Measurements from ENCODE around the gene PLB1.
"Not testable (repeated sequence)": the region's sequence is repeated elsewhere in the genome, so short reads cannot be mapped to it uniquely, and the experiment has no call there.

PLB1 gene

DNA sequence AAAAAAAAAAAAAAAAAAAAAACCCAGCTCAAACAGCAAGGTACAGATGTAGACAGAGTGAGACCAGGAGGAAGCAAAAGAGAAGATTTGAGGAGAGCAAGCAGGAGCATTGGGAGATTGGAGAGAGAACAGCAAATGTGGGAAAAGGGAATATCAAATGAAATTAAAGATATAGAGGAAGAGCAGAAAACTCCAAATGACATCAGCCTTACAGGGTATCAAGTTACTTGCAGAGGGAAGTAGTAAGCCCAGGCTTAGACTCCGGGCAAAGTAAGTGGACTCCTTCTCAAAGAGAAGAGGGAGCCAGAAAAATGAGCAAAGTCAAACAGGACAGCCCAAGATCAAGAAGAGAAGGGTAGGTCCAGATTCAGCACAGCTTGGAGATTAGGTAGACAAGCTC is 162.5 kb downstream of the PLB1 start:
- Mint-ChIP-seq H3K27ac (no peak overlapping the region), H3K27me3 (ENCODE audit: low read depth) (no peaks in the 10 kb centered on the region), H3K4me1 (ENCODE audit: low read depth) (peaks cover 15% of the 10 kb centered on the region), H3K4me3 (no peak overlapping the region), H3K36me3 (ENCODE audit: low read depth) (no peaks in the 10 kb centered on the region), H3K9me3 (no peaks in the 10 kb centered on the region)
- DNase-seq (ENCODE audit: low spot score) = no peak

- Mint-ChIP-seq H3K27me3 (ENCODE audit: low read depth) (no peaks in the 10 kb centered on the region), H3K4me1 (ENCODE audit: low read depth) (peaks cover 15% of the 10 kb centered on the region), H3K4me3 (no peak overlapping the region), H3K27ac (no peak overlapping the region), H3K36me3 (ENCODE audit: low read depth) (no peaks in the 10 kb centered on the region), H3K9me3 (no peaks in the 10 kb centered on the region)
- no peak for DNase-seq (ENCODE audit: low spot score)
These were observed 163.3 kb downstream of the PLB1 start for GRCh38 chr2:28659127-28659526.

GRCh38 chr2:28661589-28662001 is 165.7 kb downstream of the PLB1 start:
- DNase-seq (ENCODE audit: low spot score) = no peak
- Mint-ChIP-seq H3K27me3 (ENCODE audit: low read depth) (no peaks in the 10 kb centered on the region), H3K36me3 (ENCODE audit: low read depth) (no peaks in the 10 kb centered on the region), H3K9me3 (no peaks in the 10 kb centered on the region), H3K4me3 (no peak overlapping the region), H3K27ac (no peak overlapping the region), H3K4me1 (ENCODE audit: low read depth) (peaks cover 7% of the 10 kb centered on the region)

DNA sequence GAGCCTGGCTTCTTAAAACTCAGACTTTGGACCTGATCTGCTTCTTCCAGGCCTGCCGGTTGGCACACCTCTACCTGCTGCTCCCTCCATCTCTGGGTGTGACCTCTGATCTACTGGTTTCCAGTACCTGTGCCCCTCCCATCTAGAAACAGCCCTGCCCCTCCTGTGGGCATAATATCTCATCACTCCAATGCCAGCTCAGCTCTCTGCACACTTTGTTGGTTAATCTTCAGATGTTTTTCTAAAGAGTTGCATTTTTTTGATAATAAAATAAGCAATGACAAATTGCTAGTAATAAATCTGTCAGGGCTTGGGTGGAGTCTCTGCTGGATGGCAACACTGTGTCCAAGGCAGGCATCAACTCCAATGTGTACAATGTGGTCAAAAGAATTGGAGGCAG is 166.2 kb downstream of the PLB1 start:
- no peak overlapping the region for H3K27ac Mint-ChIP-seq

GRCh38 chr2:28662468-28663181 is 166.8 kb downstream of the PLB1 start:
- Mint-ChIP-seq H3K4me3 (no peak overlapping the region), H3K9me3 (peaks cover 4% of the 10 kb centered on the region), H3K27ac (no peak overlapping the region), H3K4me1 (ENCODE audit: low read depth) (no peaks in the 10 kb centered on the region), H3K27me3 (ENCODE audit: low read depth) (peaks cover 2% of the 10 kb centered on the region), H3K36me3 (ENCODE audit: low read depth) (no peaks in the 10 kb centered on the region)
- DNase-seq (ENCODE audit: low spot score) = no peak

More for the DNA sequence above, 166.2 kb downstream of the PLB1 start:
- Mint-ChIP-seq H3K9me3 (peaks cover under 1% of the 10 kb centered on the region), H3K36me3 (ENCODE audit: low read depth) (no peaks in the 10 kb centered on the region), H3K27me3 (ENCODE audit: low read depth) (no peaks in the 10 kb centered on the region), H3K4me3 (no peak overlapping the region), H3K4me1 (ENCODE audit: low read depth) (peaks cover 6% of the 10 kb centered on the region)
- no peak for DNase-seq (ENCODE audit: low spot score)

- no peak overlapping the region for H3K27ac Mint-ChIP-seq
- H3K9me3 Mint-ChIP-seq = peaks cover 4% of the 10 kb centered on the region
- H3K4me1 Mint-ChIP-seq (ENCODE audit: low read depth) = no peaks in the 10 kb centered on the region
- DNase-seq (ENCODE audit: low spot score) = no peak
- no peaks in the 10 kb centered on the region for H3K36me3 Mint-ChIP-seq (ENCODE audit: low read depth)
- peaks cover 2% of the 10 kb centered on the region for H3K27me3 Mint-ChIP-seq (ENCODE audit: low read depth)
- no peak overlapping the region for H3K4me3 Mint-ChIP-seq
These were observed 167.5 kb downstream of the PLB1 start for GRCh38 chr2:28663359-28663758.

- no peaks in the 10 kb centered on the region for H3K36me3 Mint-ChIP-seq (ENCODE audit: low read depth)
- H3K27me3 Mint-ChIP-seq (ENCODE audit: low read depth) = peaks cover 2% of the 10 kb centered on the region
- peaks cover 4% of the 10 kb centered on the region for H3K9me3 Mint-ChIP-seq
- H3K27ac Mint-ChIP-seq = no peak overlapping the region
- no peaks in the 10 kb centered on the region for H3K4me1 Mint-ChIP-seq (ENCODE audit: low read depth)
- H3K4me3 Mint-ChIP-seq = no peak overlapping the region
- DNase-seq (ENCODE audit: low spot score) = no peak
These were observed 168.4 kb downstream of the PLB1 start for GRCh38 chr2:28664120-28664842.

GRCh38 chr2:28665041-28665704 is 169.3 kb downstream of the PLB1 start:
- H3K4me1 Mint-ChIP-seq (ENCODE audit: low read depth) = no peaks in the 10 kb centered on the region
- H3K36me3 Mint-ChIP-seq (ENCODE audit: low read depth) = no peaks in the 10 kb centered on the region
- peaks cover 2% of the 10 kb centered on the region for H3K27me3 Mint-ChIP-seq (ENCODE audit: low read depth)
- no peak for DNase-seq (ENCODE audit: low spot score)
- H3K4me3 Mint-ChIP-seq = no peak overlapping the region
- peak overlapping the region; percentile 13 for H3K27ac Mint-ChIP-seq
- peaks cover 4% of the 10 kb centered on the region for H3K9me3 Mint-ChIP-seq

- not testable (repeated sequence) for H3K9me3 Mint-ChIP-seq; DNase-seq (ENCODE audit: low spot score); H3K4me3 Mint-ChIP-seq; H3K36me3 Mint-ChIP-seq (ENCODE audit: low read depth); H3K27ac Mint-ChIP-seq; H3K27me3 Mint-ChIP-seq (ENCODE audit: low read depth); H3K4me1 Mint-ChIP-seq (ENCODE audit: low read depth)
These were observed 170.0 kb downstream of the PLB1 start for GRCh38 chr2:28665811-28666377.

DNA sequence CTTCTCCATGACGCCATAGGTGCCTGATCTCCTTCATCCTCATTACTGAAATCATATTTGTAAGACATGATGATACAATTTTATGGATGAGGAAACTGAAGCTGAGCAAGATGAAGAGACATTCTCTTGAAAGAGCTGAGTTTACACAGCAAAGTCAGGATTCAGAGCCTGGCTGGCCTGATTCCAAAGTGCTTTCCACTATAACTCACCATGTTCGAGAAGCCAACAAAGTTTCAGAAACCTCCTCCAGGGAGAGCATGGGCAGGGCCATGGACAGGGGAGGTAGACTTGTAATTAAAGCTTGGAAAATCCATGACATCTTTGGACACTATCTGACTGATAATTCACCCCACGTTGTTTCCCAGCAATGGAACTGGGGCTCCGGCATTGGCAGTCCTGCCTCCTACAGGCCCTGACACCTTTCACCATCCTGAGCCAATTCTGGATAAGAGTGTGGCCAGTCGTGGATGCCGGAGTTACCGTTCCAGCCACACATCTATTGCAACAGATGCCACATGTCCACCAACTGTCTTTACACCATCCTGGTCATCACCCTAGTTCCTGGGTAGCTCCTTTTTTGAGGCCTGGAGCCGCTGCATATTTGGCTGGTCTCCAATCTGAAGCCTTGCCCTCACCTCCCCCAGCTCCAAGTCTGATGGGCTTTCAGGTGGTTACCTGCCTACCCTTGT is 170.8 kb downstream of the PLB1 start:
- Mint-ChIP-seq H3K4me1 (ENCODE audit: low read depth) (no peaks in the 10 kb centered on the region), H3K27ac (no peak overlapping the region), H3K9me3 (peaks cover 7% of the 10 kb centered on the region), H3K36me3 (ENCODE audit: low read depth) (no peaks in the 10 kb centered on the region), H3K27me3 (ENCODE audit: low read depth) (peaks cover 2% of the 10 kb centered on the region), H3K4me3 (no peak overlapping the region)
- no peak for DNase-seq (ENCODE audit: low spot score)

DNA sequence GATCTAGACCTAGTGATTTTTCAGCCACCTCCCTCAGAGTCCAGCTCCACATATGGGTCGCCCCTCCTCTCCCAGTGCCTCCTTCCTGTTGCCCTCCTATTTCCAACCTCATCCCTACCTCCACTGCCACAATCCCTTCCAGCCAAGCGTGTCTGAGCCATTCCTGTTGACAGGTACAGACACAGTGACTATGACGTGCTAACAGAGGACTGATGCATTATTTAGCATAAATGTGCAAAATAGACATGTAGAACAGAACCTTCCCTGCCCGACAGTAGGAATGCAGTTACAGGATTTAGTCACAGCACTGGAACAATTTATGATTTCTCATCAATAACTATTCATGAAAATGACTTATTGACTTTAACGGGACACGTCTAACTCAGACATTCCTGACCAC is 171.4 kb downstream of the PLB1 start:
- H3K4me3 Mint-ChIP-seq = no peak overlapping the region
- no peak for DNase-seq (ENCODE audit: low spot score)
- H3K9me3 Mint-ChIP-seq = peaks cover 14% of the 10 kb centered on the region
- H3K36me3 Mint-ChIP-seq (ENCODE audit: low read depth) = peaks cover 1% of the 10 kb centered on the region
- no peaks in the 10 kb centered on the region for H3K4me1 Mint-ChIP-seq (ENCODE audit: low read depth)
- H3K27ac Mint-ChIP-seq = no peak overlapping the region
- H3K27me3 Mint-ChIP-seq (ENCODE audit: low read depth) = peaks cover 2% of the 10 kb centered on the region

GRCh38 chr2:28668106-28668814 is 172.4 kb downstream of the PLB1 start:
- Mint-ChIP-seq H3K4me1 (ENCODE audit: low read depth) (no peaks in the 10 kb centered on the region), H3K27me3 (ENCODE audit: low read depth) (peaks cover 2% of the 10 kb centered on the region), H3K4me3 (no peak overlapping the region), H3K9me3 (peaks cover 22% of the 10 kb centered on the region), H3K36me3 (ENCODE audit: low read depth) (peaks cover 1% of the 10 kb centered on the region), H3K27ac (no peak overlapping the region)
- DNase-seq (ENCODE audit: low spot score) = no peak

GRCh38 chr2:28668880-28669279 is 173.0 kb downstream of the PLB1 start:
- Mint-ChIP-seq H3K4me1 (ENCODE audit: low read depth) (no peaks in the 10 kb centered on the region), H3K9me3 (peaks cover 25% of the 10 kb centered on the region), H3K36me3 (ENCODE audit: low read depth) (peaks cover 1% of the 10 kb centered on the region), H3K27ac (no peak overlapping the region), H3K4me3 (no peak overlapping the region), H3K27me3 (ENCODE audit: low read depth) (peaks cover 2% of the 10 kb centered on the region)
- DNase-seq (ENCODE audit: low spot score) = no peak

All from T-helper 2 cell treated with Interferon-gamma antibody and Interleukin-4, amounts not matched to agents 5 μg/mL and 100 μg/mL, for 36 hours (primary cell).